NCI-H1930 (cell line): Measurements from ENCODE around the gene EPB41L2.

Experiments
- DNase-seq, 2 experiments: peaks; one replicate each; lab custom pipeline; 2025; lab: John Stamatoyannopoulos, UW

Gene EPB41L2

GRCh38 chr6:130908958-130909357 lies 154.1 kb downstream of the EPB41L2 start:
- no peak for DNase-seq

GRCh38 chr6:130908188-130908587 lies 154.9 kb downstream of the EPB41L2 start:
- DNase-seq: no peak

GRCh38 chr6:130907687-130908086 lies 155.4 kb downstream of the EPB41L2 start:
- DNase-seq: no peak

GRCh38 chr6:130906736-130907381 lies 156.2 kb downstream of the EPB41L2 start:
- no peak for DNase-seq

GRCh38 chr6:130903602-130904001 lies 159.4 kb downstream of the EPB41L2 start:
- no peak for DNase-seq

GRCh38 chr6:130903007-130903406 lies 160.0 kb downstream of the EPB41L2 start:
- DNase-seq: no peak

- DNase-seq: no peak
Observed at GRCh38 chr6:130900913-130901312, 162.1 kb downstream of the EPB41L2 start.

GRCh38 chr6:130896249-130896648 lies 166.8 kb downstream of the EPB41L2 start:
- DNase-seq: no peak

GRCh38 chr6:130895516-130895915 lies 167.5 kb downstream of the EPB41L2 start:
- DNase-seq: no peak

GRCh38 chr6:130893766-130894165 lies 169.3 kb downstream of the EPB41L2 start:
- DNase-seq: no peak

GRCh38 chr6:130893277-130893676 lies 169.8 kb downstream of the EPB41L2 start:
- no peak for DNase-seq

GRCh38 chr6:130890521-130890971 lies 172.5 kb downstream of the EPB41L2 start:
- no peak for DNase-seq

- DNase-seq: no peak
Observed at GRCh38 chr6:130889423-130889822, 173.6 kb downstream of the EPB41L2 start.

GRCh38 chr6:130888246-130888645 lies 174.8 kb downstream of the EPB41L2 start:
- no peak for DNase-seq

- no peak for DNase-seq
Observed at GRCh38 chr6:130886966-130887365, 176.1 kb downstream of the EPB41L2 start.

GRCh38 chr6:130885392-130886192 lies 177.5 kb downstream of the EPB41L2 start:
- peak; percentile 45 to 61 for DNase-seq

GRCh38 chr6:130882370-130882769 lies 180.7 kb downstream of the EPB41L2 start:
- DNase-seq: no peak

- no peak for DNase-seq
Observed at GRCh38 chr6:130879826-130880225, 183.2 kb downstream of the EPB41L2 start.

- no peak for DNase-seq
Observed at GRCh38 chr6:130873746-130874145, 189.3 kb downstream of the EPB41L2 start.

GRCh38 chr6:130872250-130873095 lies 190.6 kb downstream of the EPB41L2 start:
- DNase-seq: peak; percentile 6 to 17

- no peak for DNase-seq
Observed at GRCh38 chr6:130870179-130870880, 192.7 kb downstream of the EPB41L2 start.

- no peak for DNase-seq
Observed at GRCh38 chr6:130869681-130870080, 193.4 kb downstream of the EPB41L2 start.
